HG03565 (cell line): Measurements from ENCODE around the gene PKN1.
"Not testable (repeated sequence)": the region's sequence is repeated elsewhere in the genome, so short reads cannot be mapped to it uniquely, and the experiment has no call there.

ENCODE experiments used
- ATAC-seq: cut with Tn5 transposase; IDR thresholded peaks from one replicate; pipeline ENCODE4 v1.9.1; 2021; ENCODE audit warnings: mild to moderate bottlenecking, moderate library complexity; ENCODE audit not compliant: unreplicated experiment

The PKN1 gene

GRCh38 chr19:14480700-14481079, 47.6 kb downstream of the PKN1 start:
- ATAC-seq: no peak

- ATAC-seq: no peak
Observed at GRCh38 chr19:14482172-14482941, 49.3 kb downstream of the PKN1 start.

GRCh38 chr19:14487370-14488125, 54.4 kb downstream of the PKN1 start:
- ATAC-seq: no peak

GRCh38 chr19:14492756-14493337, 59.7 kb downstream of the PKN1 start:
- ATAC-seq: no peak

- ATAC-seq: no peak
Observed at GRCh38 chr19:14494411-14494810, 61.3 kb downstream of the PKN1 start.

- ATAC-seq: no peak
Observed at GRCh38 chr19:14494910-14495671, 62.0 kb downstream of the PKN1 start.

- no peak for ATAC-seq
Observed at GRCh38 chr19:14495672-14496028, 62.5 kb downstream of the PKN1 start.

GRCh38 chr19:14496029-14496833, 63.1 kb downstream of the PKN1 start, which contains the start of gene GIPC1:
GIPC1 (minus strand) TSS chr19:14496127; CDS start chr19:14482976, 13,151 bp downstream.
- ATAC-seq: peak; percentile 65

GRCh38 chr19:14496834-14497227, 63.7 kb downstream of the PKN1 start:
- ATAC-seq: no peak

GRCh38 chr19:14497228-14497921, 64.3 kb downstream of the PKN1 start:
- ATAC-seq: no peak

GRCh38 chr19:14502334-14503092, 69.4 kb downstream of the PKN1 start:
- ATAC-seq: no peak

- ATAC-seq: no peak
Observed at GRCh38 chr19:14503285-14503684, 70.2 kb downstream of the PKN1 start.

- not testable (repeated sequence) for ATAC-seq
Observed at GRCh38 chr19:14504575-14504974, 71.5 kb downstream of the PKN1 start.

GRCh38 chr19:14505488-14506239, 72.6 kb downstream of the PKN1 start:
- ATAC-seq: no peak

GRCh38 chr19:14507704-14508542, 74.8 kb downstream of the PKN1 start:
- no peak for ATAC-seq

- no peak for ATAC-seq
Observed at GRCh38 chr19:14510311-14511228, 77.5 kb downstream of the PKN1 start.
